ENCODE measurements around the gene CADPS. TPM values are rescaled to one million over a fixed set of nuclear protein-coding genes. Genes with fewer than 3 reads are reported as not detected.

CADPS gene
- polyA plus RNA-seq, 3 donors: 1.2 to 3.8 (median 1.9) TPM

DNA sequence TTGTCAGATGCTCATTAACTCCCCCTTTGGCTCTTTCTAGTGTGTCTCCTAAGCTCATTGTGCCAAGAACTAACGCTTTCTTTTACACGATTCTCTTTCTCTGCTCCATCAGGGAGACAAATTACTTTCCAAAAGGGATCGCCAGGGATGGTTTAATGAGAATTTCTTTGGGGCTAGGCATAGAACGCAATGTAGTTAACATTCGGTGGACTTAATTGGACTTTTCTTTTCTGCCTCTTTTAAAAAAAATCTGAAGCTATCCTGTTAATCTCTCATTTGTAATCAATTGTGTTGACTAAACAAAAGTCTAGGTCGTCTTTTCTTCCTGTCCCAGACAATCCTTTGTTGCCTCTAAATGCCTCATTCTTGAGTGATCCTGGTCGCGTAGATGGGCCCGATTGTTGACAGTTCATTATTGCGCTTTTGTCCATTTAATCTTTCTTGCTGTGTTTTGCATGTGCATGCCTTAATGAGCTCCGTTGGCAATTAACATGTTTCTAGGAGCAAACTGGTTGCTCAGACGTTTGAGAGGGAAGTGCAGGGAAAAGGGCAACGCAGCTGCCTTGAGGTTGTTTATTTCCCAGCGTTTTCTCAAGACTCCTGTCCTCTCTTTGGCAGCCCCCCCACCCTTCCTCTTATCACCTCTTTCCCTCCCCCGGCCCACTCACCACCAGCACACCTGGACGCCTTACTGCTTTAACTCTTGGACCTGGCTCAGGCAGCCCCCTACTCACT is 509.7 kb downstream of the CADPS start:
- DNase-seq (ENCODE audit: extremely low read depth in 1 of 11, low read depth in 9 of 11, low spot score in 4 of 11): no peak

GRCh38 chr3:62364191-62364590 is 511.0 kb downstream of the CADPS start:
- no peak for DNase-seq (ENCODE audit: extremely low read depth in 1 of 11, low read depth in 9 of 11, low spot score in 4 of 11)

DNA sequence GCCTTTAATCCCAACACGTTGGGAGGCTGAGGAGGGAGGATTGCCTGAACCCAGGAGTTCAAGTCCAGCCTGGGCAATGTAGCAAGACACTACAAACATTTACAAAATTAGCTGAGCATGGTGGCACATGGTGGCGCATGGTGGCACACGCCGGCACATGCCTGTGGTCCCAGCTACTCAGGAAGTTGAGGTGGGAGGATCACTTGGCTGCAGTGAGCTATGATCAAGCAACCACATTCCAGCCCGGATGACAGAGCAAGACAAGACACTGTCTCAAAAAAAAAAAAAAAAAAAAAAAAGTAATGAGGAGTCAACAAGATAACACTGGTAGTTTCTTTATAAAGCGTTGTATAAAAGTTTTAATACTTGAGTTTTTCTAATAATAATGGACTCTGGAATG is 511.9 kb downstream of the CADPS start:
- no peak for DNase-seq (ENCODE audit: extremely low read depth in 1 of 11, low read depth in 9 of 11, low spot score in 4 of 11)

- no peak for DNase-seq (ENCODE audit: extremely low read depth in 1 of 11, low read depth in 9 of 11, low spot score in 4 of 11)
Observed at GRCh38 chr3:62361824-62362223, 513.4 kb downstream of the CADPS start.

DNA sequence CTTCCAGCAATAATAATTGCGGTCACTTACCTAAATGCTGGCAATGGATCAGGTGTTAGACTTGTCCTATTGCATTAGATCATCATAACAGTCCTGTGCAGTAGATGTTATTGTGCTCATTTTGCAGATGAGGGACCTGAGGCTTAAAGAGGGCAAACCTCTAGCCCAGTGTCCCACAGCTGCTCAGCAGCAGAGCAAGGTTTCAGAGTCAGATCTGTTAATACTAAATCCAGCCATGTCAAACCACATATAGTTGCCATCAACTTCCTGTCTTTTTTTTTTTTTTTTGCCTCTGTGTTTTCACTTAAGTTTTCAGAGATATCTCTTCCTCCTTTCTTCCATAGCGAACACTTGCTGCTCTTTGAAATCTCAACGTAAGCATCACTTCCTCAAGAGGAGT is 514.0 kb downstream of the CADPS start:
- no peak for DNase-seq (ENCODE audit: extremely low read depth in 1 of 11, low read depth in 9 of 11, low spot score in 4 of 11)

GRCh38 chr3:62359531-62359930 is 515.7 kb downstream of the CADPS start:
- no peak for DNase-seq (ENCODE audit: extremely low read depth in 1 of 11, low read depth in 9 of 11, low spot score in 4 of 11)

GRCh38 chr3:62356356-62356755 is 518.9 kb downstream of the CADPS start:
- DNase-seq (ENCODE audit: extremely low read depth in 1 of 11, low read depth in 9 of 11, low spot score in 4 of 11): no peak

GRCh38 chr3:62355703-62356102 is 519.5 kb downstream of the CADPS start:
- no peak for DNase-seq (ENCODE audit: extremely low read depth in 1 of 11, low read depth in 9 of 11, low spot score in 4 of 11)

All from renal cortex interstitium (tissue), 11 donors.